HG02885 (cell line): Measurements from ENCODE around the gene BTN1A1.
"Not testable (repeated sequence)": the region's sequence is repeated elsewhere in the genome, so short reads cannot be mapped to it uniquely, and the experiment has no call there.

ENCODE experiments used
- ATAC-seq: cut with Tn5 transposase; IDR thresholded peaks from one replicate; pipeline ENCODE4 v1.9.1; 2021; ENCODE audit warnings: mild to moderate bottlenecking; ENCODE audit not compliant: unreplicated experiment, poor library complexity

The BTN1A1 gene

DNA sequence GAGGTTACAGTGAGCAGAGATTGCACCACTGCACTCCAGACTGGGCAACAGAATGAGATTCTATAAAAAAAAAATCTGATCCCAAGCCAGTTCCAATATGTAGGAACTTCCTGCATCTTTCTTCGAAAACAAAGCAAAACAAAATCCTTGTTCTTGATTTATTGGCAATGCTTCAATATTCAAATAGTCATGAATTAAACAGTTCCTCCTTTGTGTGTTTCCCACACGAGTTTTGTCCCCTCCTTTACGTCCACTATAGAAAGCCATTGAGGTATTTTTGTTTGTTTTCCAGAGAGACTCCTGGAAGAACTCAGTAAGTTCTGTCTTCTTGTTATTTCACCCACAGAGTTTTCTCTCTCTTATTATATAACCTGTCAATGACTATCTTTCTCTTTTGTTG, 7.6 kb downstream of the BTN1A1 start:
- no peak for ATAC-seq

DNA sequence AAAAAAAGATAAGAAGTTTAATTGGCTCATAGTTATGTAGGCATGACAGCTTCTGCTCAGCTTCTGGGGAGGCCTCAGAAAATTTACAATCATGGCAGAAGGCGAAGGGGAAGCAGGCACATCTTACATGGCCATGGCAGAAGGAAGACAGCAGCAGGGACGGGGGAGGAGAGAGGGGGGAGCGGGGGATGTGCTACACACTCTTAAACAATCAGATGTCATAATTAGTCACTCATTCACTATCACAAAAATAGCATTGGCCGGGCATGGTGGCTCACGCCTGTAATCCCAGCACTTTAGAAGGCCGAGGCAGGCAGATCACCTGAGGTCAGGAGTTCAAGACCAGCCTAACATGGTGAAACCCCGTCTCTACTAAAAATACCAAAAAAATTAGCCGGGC, 10.9 kb downstream of the BTN1A1 start:
- not testable (repeated sequence) for ATAC-seq

DNA sequence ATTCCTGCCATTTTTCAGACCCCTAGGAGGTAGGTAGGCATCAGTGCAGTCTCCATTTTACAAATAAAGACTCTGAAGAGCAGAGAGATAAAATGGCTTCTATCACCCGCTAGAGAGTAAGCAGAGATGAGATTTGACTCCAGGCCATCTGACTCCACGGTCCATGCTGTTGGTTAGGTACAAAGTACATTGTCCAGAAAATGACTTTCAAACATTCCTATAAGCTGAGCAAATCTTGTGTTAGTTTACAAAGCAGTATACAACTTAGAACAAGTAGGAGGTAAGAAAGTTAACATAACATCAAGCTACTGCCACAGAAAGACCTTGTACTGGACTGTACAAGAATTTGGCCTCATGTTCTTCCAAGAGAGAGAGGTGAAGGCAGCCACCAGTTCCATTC, 14.9 kb downstream of the BTN1A1 start:
- no peak for ATAC-seq

DNA sequence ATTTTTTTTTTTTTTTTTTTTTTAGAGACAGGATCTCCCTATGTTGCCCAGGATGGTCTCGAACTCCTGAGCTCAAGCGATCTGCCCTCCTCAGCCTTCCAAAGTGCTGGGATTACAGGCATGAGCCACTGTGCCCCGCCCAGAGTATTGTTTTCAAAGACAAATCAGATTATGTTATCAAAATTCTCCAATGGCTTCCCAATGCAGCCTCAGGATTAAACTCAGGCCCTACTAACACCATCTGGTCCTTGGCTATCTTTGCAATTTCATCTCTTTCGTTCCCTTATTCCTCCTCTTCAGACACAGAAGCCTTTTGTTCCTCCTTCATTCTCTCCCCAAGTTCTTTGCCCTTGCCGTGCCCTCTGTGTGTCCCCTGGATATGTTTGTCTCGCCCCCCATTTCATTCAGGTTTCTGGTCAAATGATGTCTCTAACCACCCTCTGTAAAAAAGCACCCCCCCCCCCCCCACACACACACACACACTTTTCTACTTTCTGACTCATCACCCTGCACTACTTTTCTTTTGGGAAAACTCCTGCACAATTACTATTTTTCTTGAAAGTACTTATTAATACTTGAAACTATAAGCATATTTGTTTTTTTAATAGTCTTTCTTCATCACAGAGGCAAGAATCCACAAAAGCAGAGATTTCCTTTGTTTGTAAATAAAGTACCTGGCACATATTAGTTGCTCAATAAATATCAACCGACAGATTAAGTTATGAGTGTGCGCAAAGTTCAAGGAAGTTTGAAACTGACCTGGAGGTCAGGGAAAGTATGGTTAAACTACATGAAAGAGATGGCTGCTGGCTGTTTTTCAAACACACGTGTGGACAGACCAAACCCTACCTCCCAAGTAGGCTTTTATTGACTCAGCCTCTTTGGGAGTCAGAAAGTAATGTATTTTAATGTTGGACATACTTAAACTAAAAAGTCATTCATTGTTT, 16.7 kb downstream of the BTN1A1 start:
- ATAC-seq, result no peak

DNA sequence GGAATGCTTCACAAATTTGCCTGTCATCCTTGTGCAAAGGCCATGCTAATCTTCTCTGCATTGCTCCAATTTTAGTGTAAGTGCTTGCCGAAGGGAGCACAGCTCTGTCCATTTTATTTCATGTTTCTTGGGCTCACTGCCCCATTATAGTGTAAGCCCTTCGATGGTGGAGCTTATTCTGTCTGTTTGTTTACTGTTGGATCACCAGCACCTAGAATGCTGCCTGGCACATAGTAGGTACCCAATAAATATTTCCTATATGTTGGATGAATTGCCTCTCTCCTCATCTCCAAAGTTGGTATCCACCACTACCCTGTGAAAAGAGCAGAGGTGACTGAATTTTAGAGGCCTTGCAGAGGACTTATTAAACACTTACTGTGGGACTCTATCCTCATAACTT, 19.3 kb downstream of the BTN1A1 start:
- no peak for ATAC-seq

DNA sequence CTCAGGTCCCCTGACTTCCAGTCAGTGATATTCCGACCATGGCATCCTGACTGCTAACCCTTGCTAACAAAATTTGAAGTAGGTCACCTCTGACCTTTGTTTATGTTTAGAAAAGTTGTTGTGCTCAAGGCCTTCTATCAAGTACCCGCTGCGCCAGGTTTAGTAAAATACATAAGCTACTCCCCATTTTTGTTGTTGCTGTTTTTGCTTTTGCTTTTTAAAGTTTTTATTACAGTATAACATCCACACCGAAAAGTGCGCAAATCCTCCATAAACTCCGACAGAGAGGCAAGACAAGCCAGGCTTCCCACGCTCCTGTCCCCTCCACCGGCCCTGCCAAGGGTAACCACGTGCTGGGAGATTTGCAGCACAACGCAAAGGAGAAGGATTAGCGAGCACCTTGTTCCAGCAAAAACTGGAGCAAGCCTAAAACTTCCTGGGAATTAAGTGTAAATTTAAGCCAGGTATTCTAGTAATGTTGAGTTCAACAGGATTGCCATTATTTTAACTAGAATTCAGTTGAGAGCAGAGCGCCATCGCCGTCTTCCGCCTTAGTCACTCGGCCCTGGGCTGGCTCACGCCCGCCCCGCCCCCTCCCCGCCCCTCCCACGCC, 20.2 kb downstream of the BTN1A1 start:
- peak; percentile 34 for ATAC-seq

DNA sequence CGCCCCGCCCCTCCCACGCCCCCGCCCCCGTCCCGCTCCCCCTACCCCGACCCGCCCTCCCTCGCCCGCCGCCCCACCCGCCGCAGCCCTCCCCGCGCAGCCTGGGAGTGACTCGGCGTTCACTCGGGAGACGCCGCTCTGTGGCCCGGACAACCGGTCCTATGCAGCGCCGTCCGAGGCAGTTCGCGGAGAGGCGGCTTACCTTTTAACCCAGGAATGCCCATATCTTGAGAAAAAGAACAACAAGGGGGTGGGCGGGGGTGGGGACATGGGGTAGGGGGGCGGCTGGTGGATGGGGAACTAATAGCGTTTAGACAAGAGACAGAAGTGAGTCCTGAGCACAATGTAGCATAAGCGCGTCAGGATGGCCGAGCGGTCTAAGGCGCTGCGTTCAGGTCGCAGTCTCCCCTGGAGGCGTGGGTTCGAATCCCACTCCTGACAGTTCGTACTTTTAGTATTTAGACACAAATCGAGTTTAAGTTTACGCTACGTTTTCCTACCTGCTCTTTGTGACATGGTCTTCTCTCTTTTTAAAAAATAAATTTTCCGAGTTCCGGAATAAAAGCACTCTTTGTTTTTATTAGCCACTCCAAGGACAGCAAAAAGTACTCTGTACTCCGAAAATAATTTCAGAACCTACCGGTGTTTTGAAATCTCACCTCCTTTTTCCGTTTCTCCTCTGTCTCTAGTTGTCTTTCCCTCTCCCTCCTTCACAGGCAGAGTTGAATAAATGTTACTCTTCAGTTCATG, 20.9 kb downstream of the BTN1A1 start:
- peak; percentile 54 for ATAC-seq

DNA sequence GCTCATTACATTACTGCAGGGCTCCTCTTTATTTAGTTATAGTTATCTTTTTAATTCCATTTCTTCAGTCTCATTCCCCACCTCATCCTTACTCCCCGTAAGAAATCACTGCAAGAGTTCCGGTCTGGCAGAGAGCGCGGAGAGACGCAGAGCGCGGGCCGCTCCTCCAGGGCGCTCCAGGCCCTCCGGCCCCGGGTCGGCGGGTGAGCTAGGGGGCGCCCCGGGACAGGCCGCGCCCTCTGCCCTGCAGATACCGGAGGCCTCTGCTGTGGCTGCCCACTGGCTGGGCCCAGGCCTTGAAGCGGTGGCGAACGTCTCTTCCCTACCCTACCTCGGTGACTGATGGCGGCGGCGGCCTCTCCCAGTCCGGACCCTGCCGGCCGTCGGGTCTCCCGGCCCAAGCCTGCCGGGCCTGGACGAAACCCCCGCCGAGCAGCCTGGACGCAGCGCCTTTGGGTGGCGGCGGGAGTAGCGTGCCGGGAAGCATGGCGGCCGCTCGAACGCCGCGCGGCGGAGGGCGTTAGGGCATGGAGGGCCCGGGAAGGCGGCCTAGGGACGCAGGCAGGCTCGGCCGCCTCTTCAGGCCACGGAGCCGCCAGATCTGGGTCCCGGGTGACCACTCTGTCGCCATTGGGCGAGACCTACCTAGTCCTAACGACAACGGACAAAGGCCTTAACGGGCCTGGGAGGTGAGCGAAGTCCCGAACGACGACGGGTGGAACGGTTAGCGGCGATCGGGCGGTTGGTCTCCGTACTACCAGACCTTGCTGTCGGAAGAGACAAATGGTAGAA, 21.7 kb downstream of the BTN1A1 start:
- ATAC-seq, result peak; percentile 89

DNA sequence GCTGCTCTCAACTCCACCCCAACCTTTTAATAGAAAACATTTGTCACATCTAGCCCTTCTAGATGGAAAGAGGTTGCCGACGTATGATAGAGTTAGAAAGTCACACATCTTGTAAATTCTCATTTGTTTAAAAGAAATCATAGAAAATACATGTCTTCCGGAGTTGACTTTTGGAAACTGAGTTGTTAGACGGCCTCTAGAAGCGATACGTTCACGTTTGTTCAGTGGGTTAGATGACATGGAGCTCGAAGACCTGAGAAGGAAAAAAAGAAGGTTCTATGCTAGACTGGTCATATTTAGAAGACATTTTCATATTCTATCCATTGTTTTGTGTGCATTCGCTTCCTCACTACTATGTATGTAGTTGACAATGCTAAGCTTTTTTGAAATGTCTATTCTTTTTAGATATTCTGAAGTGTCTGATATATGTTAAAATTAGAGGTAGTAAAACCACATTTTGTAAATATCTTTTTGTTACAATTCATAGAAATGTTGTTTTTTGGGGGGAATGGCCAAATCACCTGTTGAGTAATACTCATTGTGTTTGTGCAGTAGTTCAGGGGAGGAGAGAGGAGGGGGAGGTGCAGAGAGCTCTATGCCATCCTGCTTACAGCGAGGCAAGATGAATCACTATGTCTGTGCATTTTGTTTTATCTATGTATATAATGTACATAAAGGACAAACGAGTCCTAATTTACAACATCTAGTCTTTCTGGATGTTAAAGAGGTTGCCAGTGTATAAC, 22.6 kb downstream of the BTN1A1 start:
- not testable (repeated sequence) for ATAC-seq

DNA sequence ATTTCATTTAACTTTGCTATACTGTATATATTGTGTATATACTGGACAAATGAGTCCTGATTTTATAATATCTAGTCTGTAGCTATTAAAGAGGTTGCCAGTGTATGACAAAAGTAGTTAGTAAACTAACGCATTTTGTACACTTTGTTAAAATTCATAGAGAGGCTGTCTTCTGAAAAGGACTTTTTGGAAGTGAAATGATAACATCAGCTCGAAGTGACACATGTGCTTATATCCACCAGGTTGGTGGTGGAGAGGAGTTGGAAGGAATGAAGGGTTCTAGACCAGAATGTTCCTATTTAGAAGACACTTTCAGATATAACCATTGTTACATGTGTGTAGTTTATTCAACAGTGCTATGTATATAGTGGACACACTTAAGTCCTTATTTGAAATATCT, 24.2 kb downstream of the BTN1A1 start:
- ATAC-seq, result not testable (repeated sequence)

DNA sequence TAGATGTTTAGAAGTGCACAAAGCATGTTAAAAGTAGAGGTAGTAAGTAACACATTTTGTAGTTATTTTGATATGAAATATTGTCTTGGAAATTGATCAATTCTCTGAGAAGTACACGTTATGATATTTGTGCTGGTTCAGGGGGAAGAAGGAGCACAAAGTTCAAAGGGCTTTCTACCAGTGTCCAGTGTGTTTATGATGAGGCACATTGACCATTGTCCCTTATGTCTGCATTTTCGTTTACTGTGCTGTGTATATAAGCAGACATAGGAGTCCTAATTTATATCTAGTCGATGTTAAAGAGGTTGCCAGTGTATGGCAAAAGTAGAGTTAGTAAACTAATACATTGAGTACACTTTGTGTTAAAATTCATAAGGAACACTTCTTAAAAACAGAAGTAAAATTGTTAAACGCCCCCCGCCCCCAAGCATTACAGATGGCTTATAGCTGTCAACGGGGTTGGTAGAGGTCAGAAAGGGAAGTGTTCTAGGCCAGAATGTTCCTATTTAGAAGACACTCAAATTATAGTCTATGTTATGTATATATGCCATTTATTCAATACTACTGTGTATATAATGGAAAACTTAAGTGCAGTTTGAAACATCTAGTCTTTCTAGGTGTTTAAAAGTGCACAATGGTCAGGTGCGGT, 24.7 kb downstream of the BTN1A1 start:
- ATAC-seq, result no peak

DNA sequence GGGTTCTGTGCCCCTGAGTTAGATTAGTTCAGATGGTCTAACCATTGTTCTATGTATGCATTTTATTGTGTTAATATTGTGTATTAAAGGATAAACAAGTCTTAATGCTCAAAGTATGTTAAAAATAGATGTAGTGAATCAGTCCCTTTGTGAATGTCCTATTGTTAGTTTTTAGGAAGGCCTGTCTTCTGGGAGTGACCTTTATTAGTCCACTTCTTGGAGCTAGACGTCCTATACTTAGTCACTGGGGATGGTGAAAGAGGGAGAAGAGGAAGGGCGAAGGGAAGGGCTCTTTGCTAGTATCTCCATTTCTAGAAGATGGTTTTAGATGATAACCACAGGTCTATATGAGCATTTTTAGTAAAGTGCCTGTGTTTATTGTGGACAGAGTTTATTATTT, 25.7 kb downstream of the BTN1A1 start:
- ATAC-seq, result no peak

DNA sequence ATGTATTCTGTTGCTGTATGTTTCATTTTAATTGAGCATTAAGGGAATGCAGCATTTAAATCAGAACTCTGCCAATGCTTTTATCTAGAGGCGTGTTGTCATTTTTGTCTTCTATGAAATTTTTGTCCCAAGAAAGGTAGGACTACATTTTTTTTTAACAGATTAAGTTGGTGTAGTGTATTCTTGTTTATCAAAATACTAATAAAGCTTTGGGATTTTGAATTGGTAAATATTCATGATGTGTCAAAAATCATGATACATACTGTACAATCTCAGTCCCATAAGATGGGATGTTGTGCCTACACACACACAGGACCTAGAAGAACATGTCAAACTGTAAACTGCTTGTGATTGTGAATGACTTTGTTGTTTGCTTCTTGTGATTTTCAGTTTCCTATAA, 26.8 kb downstream of the BTN1A1 start:
- ATAC-seq, result no peak

DNA sequence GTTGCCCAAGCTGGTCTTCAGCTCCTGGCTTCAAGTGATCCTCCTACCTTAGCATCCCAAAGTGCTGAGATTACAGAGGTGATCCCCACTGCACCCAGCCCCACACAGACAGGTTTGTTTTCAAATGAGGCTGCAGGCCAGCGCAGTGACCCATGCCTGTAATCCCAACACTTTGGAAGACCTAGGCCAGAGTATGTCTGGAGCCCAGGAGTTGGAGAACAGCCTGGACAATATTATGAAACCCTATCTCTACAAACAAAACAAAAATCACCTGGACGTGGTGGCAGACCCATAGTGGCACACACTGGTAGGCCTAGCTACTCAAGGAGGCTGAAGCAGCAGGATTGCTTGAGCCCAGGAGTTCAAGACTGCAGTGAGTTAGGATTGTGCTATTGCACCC, 30.1 kb downstream of the BTN1A1 start:
- no peak for ATAC-seq

DNA sequence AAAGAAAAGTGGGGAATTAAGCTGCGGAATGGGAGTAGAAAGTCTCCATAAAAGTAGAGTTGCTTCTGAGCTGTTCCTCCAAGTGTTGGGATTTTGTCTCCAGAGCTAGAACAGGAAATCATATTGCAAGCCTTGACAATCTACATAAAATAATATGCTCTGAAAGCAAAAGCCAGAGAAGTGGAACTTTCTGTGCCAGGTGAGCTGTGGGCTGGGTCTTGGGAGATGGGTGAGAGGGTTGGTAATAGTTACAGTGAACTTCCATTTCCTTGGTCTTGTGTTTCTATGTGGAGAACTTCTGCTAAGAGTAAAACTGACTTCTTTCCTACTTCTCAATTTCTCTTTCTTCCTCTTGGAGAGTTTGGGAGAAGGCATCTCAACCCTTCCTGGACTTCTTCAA, 31.8 kb downstream of the BTN1A1 start:
- ATAC-seq, result no peak

DNA sequence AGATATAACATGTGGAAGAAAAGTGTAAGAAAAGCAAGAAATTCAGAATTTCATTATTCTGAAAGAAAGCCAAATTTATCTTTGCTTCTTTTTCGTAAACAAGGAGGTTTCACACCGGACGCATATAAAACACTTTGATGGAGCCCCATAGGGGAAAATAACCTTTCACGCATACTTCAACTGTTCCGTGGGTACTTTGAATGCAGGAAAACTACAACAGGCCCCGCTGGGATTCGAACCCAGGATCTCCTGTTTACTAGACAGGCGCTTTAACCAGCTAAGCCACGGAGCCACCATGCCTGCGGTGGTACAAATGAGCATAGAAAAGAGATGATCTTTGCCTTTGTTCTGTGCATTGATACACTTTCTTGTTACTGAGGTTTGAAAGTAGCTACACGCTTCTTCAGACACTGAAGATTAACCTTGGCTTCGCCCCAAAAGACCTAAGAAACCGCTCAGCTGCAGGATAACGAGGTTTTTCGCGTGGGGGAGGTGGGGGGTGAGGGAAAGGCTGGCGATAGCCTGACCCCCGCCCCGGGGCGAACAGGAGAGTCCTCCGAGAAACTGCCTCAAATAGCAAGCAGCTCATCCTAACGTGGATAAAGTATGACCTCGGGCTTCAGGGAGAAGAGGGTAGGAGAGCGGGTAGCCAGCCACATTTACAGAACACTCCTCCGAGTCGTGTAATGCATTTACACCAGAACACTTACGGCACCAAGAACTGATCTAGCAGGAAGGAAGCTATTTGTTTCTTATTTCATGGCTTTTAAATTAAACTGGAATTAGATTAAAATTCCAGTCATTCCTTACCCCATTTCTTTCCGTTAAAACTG, 32.8 kb downstream of the BTN1A1 start:
- peak; percentile 40 for ATAC-seq

DNA sequence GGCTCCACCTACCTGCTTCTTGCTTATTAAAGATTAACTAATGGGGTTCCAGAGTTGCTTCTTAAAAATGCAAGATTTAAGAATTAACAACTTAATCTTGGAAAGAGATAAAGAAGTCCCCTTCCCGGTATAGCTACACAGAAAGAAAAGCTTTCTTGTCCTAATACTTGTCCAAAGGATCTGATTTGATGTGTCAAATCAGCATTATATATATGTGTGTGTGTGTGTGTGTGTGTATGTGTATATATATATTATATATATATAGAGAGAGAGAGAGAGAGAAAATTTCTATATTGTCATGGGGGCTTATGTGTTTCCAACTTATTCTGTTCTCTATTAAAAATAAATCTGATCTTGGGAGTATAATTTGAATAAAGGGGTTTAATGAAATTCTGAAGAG, 33.4 kb downstream of the BTN1A1 start:
- ATAC-seq, result no peak
